H1 (cell line): Measurements from ENCODE around the gene TAS2R50.

ENCODE experiments used
- CREB1 ChIP-seq: IDR thresholded peaks from 2 replicates; pipeline ENCODE4 v1.6.1; 2012; ENCODE audit warnings: inconsistent platforms
- CTCF ChIP-seq, 3 experiments: IDR thresholded peaks; 1 replicate in 2 of 3; 2 replicates in 1 of 3; pipeline versions ENCODE4 v1.5.1 to v1.6.1; 2011; ENCODE audit warnings: low read length in 3 of 3, mild to moderate bottlenecking in 3 of 3, inconsistent platforms in 2 of 3, low read depth in 1 of 3, moderate library complexity in 1 of 3; ENCODE audit not compliant: insufficient read depth in 1 of 3; ENCODE audit errors: control extremely low read depth in 1 of 3
- EZH2 ChIP-seq: fragments of 200-600 bp; sonication (generic); IDR thresholded peaks from 2 replicates; pipeline ENCODE4 v1.7.1; 2012; ENCODE audit warnings: low read depth, mild to moderate bottlenecking, moderate library complexity, low read length, inconsistent platforms; ENCODE audit not compliant: severe bottlenecking
- GABPA ChIP-seq: IDR thresholded peaks from 2 replicates; pipeline ENCODE4 v1.6.1; 2011; ENCODE audit warnings: mild to moderate bottlenecking, low read length, moderate library complexity, borderline replicate concordance; ENCODE audit not compliant: insufficient read depth
- HDAC6 ChIP-seq: IDR thresholded peaks from one replicate; pipeline ENCODE4 v1.7.1; 2012; ENCODE audit warnings: low read depth, mild to moderate bottlenecking, inconsistent platforms, low read length, moderate library complexity
- NRF1 ChIP-seq: IDR thresholded peaks from 2 replicates; pipeline ENCODE4 v1.6.1; 2011; ENCODE audit warnings: mild to moderate bottlenecking, low read depth, low read length, improper control_type of control experiment
- POLR2AphosphoS5 ChIP-seq: IDR thresholded peaks from 2 replicates; pipeline ENCODE4 v1.6.1; 2011; ENCODE audit warnings: low read depth, low read length
- TAF1 ChIP-seq: IDR thresholded peaks from 2 replicates; pipeline ENCODE4 v1.6.1; 2011; ENCODE audit warnings: mild to moderate bottlenecking, low read depth, low read length
- TCF12 ChIP-seq: IDR thresholded peaks from 2 replicates; pipeline ENCODE4 v1.6.1; 2011; ENCODE audit warnings: low read depth, mild to moderate bottlenecking, low read length
- TEAD4 ChIP-seq: IDR thresholded peaks from 2 replicates; pipeline ENCODE4 v1.6.1; 2012; ENCODE audit warnings: low read depth, low read length, inconsistent platforms, mixed read lengths

- TF ChIP-seq GABPA (no peak), CTCF (IDR thresholded peaks at IDR 0.05; ENCODE audit: control extremely low read depth in 1 of 3, insufficient read depth in 1 of 3, low read depth in 1 of 3, low read length in 3 of 3) (no peak), HDAC6 (no peak), TAF1 (no peak), POLR2AphosphoS5 (no peak), NRF1 (no peak), CREB1 (no peak), TCF12 (no peak), TEAD4 (no peak), EZH2 (no peak)
These were observed 26.9 kb downstream of the TAS2R50 start for GRCh38 chr12:10959804-10960203.
